Fibroblast of lung (primary cell): ENCODE results near the gene ULK2.

ENCODE experiments used
- EZH2 ChIP-seq: IDR thresholded peaks from 2 replicates; pipeline ENCODE4 v1.5.1; 2012; ENCODE audit warnings: low read length, control low read depth, mild to moderate bottlenecking; ENCODE audit errors: missing control alignments
- TF ChIP-seq, protein P1 (sequence below), 2 donors: IDR thresholded peaks in 1 of 2; conservative IDR thresholded peaks in 1 of 2; 1 replicate in 1 of 2; 2 replicates in 1 of 2; pipeline ENCODE4 v1.5.1; 2011 to 2012; ENCODE audit warnings: low read length in 2 of 2, control low read depth in 1 of 2, inconsistent platforms in 1 of 2, low read depth in 1 of 2, mild to moderate bottlenecking in 1 of 2

DNA sequence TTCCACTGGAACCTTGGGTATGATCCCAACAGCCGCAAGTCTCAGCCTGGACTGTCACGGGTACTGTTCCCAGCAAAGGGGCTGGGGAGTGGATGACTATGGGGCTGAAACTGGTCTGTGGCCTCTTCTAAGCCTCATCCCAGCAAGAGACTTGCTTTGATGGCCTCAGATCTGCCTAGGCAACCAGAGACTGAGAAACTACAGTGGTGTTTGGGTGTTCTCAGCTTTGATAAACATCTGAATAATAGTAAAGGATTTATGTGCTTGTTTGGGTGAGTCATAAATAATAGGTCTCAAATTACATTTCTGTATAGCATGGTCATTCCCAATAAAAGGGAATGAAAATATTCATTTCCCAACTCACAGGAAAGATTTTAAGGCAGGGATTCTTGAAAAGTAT is 30.2 kb upstream of the ULK2 start:
- TF ChIP-seq, protein P1, sequence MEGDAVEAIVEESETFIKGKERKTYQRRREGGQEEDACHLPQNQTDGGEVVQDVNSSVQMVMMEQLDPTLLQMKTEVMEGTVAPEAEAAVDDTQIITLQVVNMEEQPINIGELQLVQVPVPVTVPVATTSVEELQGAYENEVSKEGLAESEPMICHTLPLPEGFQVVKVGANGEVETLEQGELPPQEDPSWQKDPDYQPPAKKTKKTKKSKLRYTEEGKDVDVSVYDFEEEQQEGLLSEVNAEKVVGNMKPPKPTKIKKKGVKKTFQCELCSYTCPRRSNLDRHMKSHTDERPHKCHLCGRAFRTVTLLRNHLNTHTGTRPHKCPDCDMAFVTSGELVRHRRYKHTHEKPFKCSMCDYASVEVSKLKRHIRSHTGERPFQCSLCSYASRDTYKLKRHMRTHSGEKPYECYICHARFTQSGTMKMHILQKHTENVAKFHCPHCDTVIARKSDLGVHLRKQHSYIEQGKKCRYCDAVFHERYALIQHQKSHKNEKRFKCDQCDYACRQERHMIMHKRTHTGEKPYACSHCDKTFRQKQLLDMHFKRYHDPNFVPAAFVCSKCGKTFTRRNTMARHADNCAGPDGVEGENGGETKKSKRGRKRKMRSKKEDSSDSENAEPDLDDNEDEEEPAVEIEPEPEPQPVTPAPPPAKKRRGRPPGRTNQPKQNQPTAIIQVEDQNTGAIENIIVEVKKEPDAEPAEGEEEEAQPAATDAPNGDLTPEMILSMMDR (conservative IDR thresholded peaks at IDR 0.05 in 1 of 2, IDR thresholded peaks at IDR 0.05 in 1 of 2; ENCODE audit: low read depth in 1 of 2, low read length in 2 of 2): no peak
- TF ChIP-seq EZH2: no peak
